ENCODE measurements around the gene C2CD3.

- no peak for TF ChIP-seq ZBTB33 (IDR thresholded peaks at IDR 0.05)
- TF ChIP-seq CTCF (IDR thresholded peaks at IDR 0.05; ENCODE audit: low read depth, low read length, missing input control) = no peak
- TF ChIP-seq, protein P1, sequence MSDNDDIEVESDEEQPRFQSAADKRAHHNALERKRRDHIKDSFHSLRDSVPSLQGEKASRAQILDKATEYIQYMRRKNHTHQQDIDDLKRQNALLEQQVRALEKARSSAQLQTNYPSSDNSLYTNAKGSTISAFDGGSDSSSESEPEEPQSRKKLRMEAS (IDR thresholded peaks at IDR 0.05) = no peak
- TF ChIP-seq REST (IDR thresholded peaks at IDR 0.05) = no peak
- TF ChIP-seq YY1 (IDR thresholded peaks at IDR 0.05) = no peak
- TF ChIP-seq SP1 (IDR thresholded peaks at IDR 0.05) = no peak
Measured at GRCh38 chr11:74141908-74142307, 28.9 kb downstream of the C2CD3 start.

All from liver (tissue), 3 donors.